Smooth muscle cell (in vitro differentiated cells): ENCODE measurements around the gene RFPL2. TPM values are rescaled to one million over a fixed set of nuclear protein-coding genes. Genes with fewer than 3 reads are reported as not detected.
"Not testable (repeated sequence)": the region's sequence is repeated elsewhere in the genome, so short reads cannot be mapped to it uniquely, and the experiment has no call there.

Source experiments
- DNase-seq: peaks from one replicate; lab custom pipeline; 2025; ENCODE audit not compliant: unreplicated experiment; lab: John Stamatoyannopoulos, UW
- H2AFZ ChIP-seq: fragments of 200-600 bp; sonication (generic); 2 replicates; pipeline ENCODE4 v1.6.0; 2016; ENCODE audit warnings: antibody characterized with exemption, low read depth, mild to moderate bottlenecking
- H3F3A ChIP-seq: fragments of 200-600 bp; sonication (generic); 2 replicates; pipeline ENCODE4 v1.6.0; 2017; ENCODE audit warnings: antibody characterized with exemption, low read depth
- H3K27ac ChIP-seq: fragments of 200-600 bp; sonication (generic); 2 replicates; pipeline ENCODE4 v1.5.1; 2016; ENCODE audit warnings: low read depth, mild to moderate bottlenecking
- H3K27me3 ChIP-seq: fragments of 200-600 bp; sonication (generic); 2 replicates; pipeline ENCODE4 v1.6.1; 2016; ENCODE audit warnings: low read depth, mild to moderate bottlenecking
- H3K36me3 ChIP-seq: fragments of 200-600 bp; sonication (generic); 2 replicates; pipeline ENCODE4 v1.5.1; 2016; ENCODE audit warnings: low read depth
- H3K4me1 ChIP-seq: fragments of 200-600 bp; sonication (generic); 2 replicates; pipeline ENCODE4 v1.5.1; 2016; ENCODE audit warnings: low read depth
- H3K4me2 ChIP-seq: fragments of 200-600 bp; sonication (generic); 2 replicates; pipeline ENCODE4 v1.6.0; 2016; ENCODE audit warnings: mild to moderate bottlenecking
- H3K4me3 ChIP-seq: fragments of 200-600 bp; sonication (generic); 2 replicates; pipeline ENCODE4 v1.5.1; 2016; ENCODE audit warnings: mild to moderate bottlenecking
- H3K79me2 ChIP-seq: fragments of 200-600 bp; sonication (generic); 2 replicates; pipeline ENCODE4 v1.6.0; 2016; ENCODE audit warnings: low read depth, mild to moderate bottlenecking
- H3K9ac ChIP-seq: fragments of 200-600 bp; sonication (generic); 2 replicates; pipeline ENCODE4 v1.6.0; 2016; ENCODE audit warnings: low read depth
- H3K9me3 ChIP-seq: fragments of 200-600 bp; sonication (generic); replicated peaks from 2 replicates; pipeline ENCODE4 v1.5.1; 2016; ENCODE audit warnings: low read depth
- H4K20me1 ChIP-seq: fragments of 200-600 bp; sonication (generic); 2 replicates; pipeline ENCODE4 v1.6.0; 2016; ENCODE audit warnings: low read depth
- CTCF ChIP-seq: fragments of 200-600 bp; sonication (generic); IDR thresholded peaks from 2 replicates; pipeline ENCODE4 v1.5.1; 2017; ENCODE audit warnings: borderline replicate concordance, mild to moderate bottlenecking, antibody characterized with exemption; ENCODE audit not compliant: insufficient read depth, poor library complexity, severe bottlenecking
- WGBS: methylation state at CpG from one replicate; pipeline ENCODE4 v1.1.7; 2016; ENCODE audit warnings: low lambda C conversion rate; 5-methylcytosine and 5-hydroxymethylcytosine counted together
- polyA plus RNA-seq: library from polyadenylated mRNA; unstranded; fragments of >200 nt; fragmentation: Nextera tagmentation; extraction: Ambion mirVana; gene quantifications from 2 replicates; pipeline ENCODE4 v1.2.1, GENCODE V29; 2016
- total RNA-seq: library from RNA; depleted of rRNA; stranded (reverse); fragments of >200 nt; gene quantifications from 2 replicates; pipeline ENCODE4 v1.2.3, GENCODE V29; 2014

RFPL2 gene
- total and polyA plus RNA-seq, 2 experiments from 2014 or later, result not detected

GRCh38 chr22:32202161-32202538 lies 2.7 kb downstream of the RFPL2 start:
- no peak for TF ChIP-seq CTCF
- Histone ChIP-seq H3F3A (no peaks in the 10 kb centered on the region), H3K79me2 (no peaks in the 10 kb centered on the region), H3K27me3 (peaks cover 53% of the 10 kb centered on the region), H3K9me3 (no peaks in the 10 kb centered on the region), H3K4me3 (no peak overlapping the region), H3K36me3 (no peaks in the 10 kb centered on the region), H4K20me1 (no peaks in the 10 kb centered on the region), H2AFZ (no peak overlapping the region), H3K4me2 (no peak overlapping the region), H3K4me1 (peaks cover 7% of the 10 kb centered on the region), H3K9ac (no peak overlapping the region), H3K27ac (no peak overlapping the region)
- WGBS, result 26% methylated on average over 4 of the region's 4 CpGs
- DNase-seq, result no peak

- H2AFZ ChIP-seq, result no peak overlapping the region
- H3F3A ChIP-seq, result no peaks in the 10 kb centered on the region
- H4K20me1 ChIP-seq, result no peaks in the 10 kb centered on the region
- peaks cover 7% of the 10 kb centered on the region for H3K4me1 ChIP-seq
- H3K9ac ChIP-seq, result no peak overlapping the region
- no peak for TF ChIP-seq CTCF
- 78% methylated on average over 10 of the region's 10 CpGs for WGBS
- no peak overlapping the region for H3K4me3 ChIP-seq
- no peak for DNase-seq
- no peaks in the 10 kb centered on the region for H3K79me2 ChIP-seq
- peaks cover 66% of the 10 kb centered on the region for H3K27me3 ChIP-seq
- H3K36me3 ChIP-seq, result no peaks in the 10 kb centered on the region
- no peaks in the 10 kb centered on the region for H3K9me3 ChIP-seq
- H3K27ac ChIP-seq, result no peak overlapping the region
- H3K4me2 ChIP-seq, result no peak overlapping the region
Measured at GRCh38 chr22:32200752-32201151, 4.1 kb downstream of the RFPL2 start.

GRCh38 chr22:32199961-32200360 lies 4.9 kb downstream of the RFPL2 start:
- no peak overlapping the region for H3K27ac ChIP-seq
- peaks cover 7% of the 10 kb centered on the region for H3K4me1 ChIP-seq
- H3K9me3 ChIP-seq, result no peaks in the 10 kb centered on the region
- DNase-seq, result no peak
- H3K79me2 ChIP-seq, result no peaks in the 10 kb centered on the region
- H4K20me1 ChIP-seq, result no peaks in the 10 kb centered on the region
- H3F3A ChIP-seq, result no peaks in the 10 kb centered on the region
- no peaks in the 10 kb centered on the region for H3K36me3 ChIP-seq
- 84% methylated on average over 7 of the region's 7 CpGs for WGBS
- H3K4me2 ChIP-seq, result no peak overlapping the region
- H3K9ac ChIP-seq, result no peak overlapping the region
- H2AFZ ChIP-seq, result no peak overlapping the region
- no peak overlapping the region for H3K4me3 ChIP-seq
- TF ChIP-seq CTCF, result no peak
- peaks cover 67% of the 10 kb centered on the region for H3K27me3 ChIP-seq

GRCh38 chr22:32199341-32199740 lies 5.5 kb downstream of the RFPL2 start:
- 84% methylated on average over 6 of the region's 6 CpGs for WGBS

GRCh38 chr22:32197553-32198226 lies 7.2 kb downstream of the RFPL2 start:
- WGBS, result 84% methylated on average over 5 of the region's 5 CpGs
- H3K4me2 ChIP-seq, H3K4me3 ChIP-seq, H3K9me3 ChIP-seq, H3K4me1 ChIP-seq, H2AFZ ChIP-seq, H3K79me2 ChIP-seq, H3K9ac ChIP-seq, H3K36me3 ChIP-seq, DNase-seq, H3K27ac ChIP-seq, H4K20me1 ChIP-seq, H3F3A ChIP-seq: not testable (repeated sequence)
- peaks cover 46% of the 10 kb centered on the region for H3K27me3 ChIP-seq

More at GRCh38 chr22:32199341-32199740, 5.5 kb downstream of the RFPL2 start:
- peaks cover 4% of the 10 kb centered on the region for H3K4me1 ChIP-seq
- H2AFZ ChIP-seq, result no peak overlapping the region
- peaks cover 63% of the 10 kb centered on the region for H3K27me3 ChIP-seq
- no peak overlapping the region for H3K9ac ChIP-seq
- no peak for TF ChIP-seq CTCF
- no peaks in the 10 kb centered on the region for H3F3A ChIP-seq
- no peak overlapping the region for H3K27ac ChIP-seq
- H4K20me1 ChIP-seq, result no peaks in the 10 kb centered on the region
- H3K4me2 ChIP-seq, result no peak overlapping the region
- no peaks in the 10 kb centered on the region for H3K36me3 ChIP-seq
- no peaks in the 10 kb centered on the region for H3K79me2 ChIP-seq
- DNase-seq, result no peak
- H3K9me3 ChIP-seq, result no peaks in the 10 kb centered on the region
- no peak overlapping the region for H3K4me3 ChIP-seq
